H9 (cell line): ENCODE data around the gene DUS1L. TPM values are rescaled to one million over a fixed set of nuclear protein-coding genes. Genes with fewer than 3 reads are reported as not detected.

ENCODE experiments used
- DNase-seq: peaks from one replicate; pipeline ENCODE4 v3.0.0-alpha.2; 2017
- H2AFZ ChIP-seq: one replicate; pipeline ENCODE4 v1.6.1; 2013; ENCODE audit warnings: mild to moderate bottlenecking, low read length, control low read depth, moderate library complexity
- H2AK5ac ChIP-seq: 2 replicates; pipeline ENCODE4 v1.6.1; 2013; ENCODE audit warnings: low read length, control low read depth, mixed read lengths; ENCODE audit not compliant: insufficient read length
- H2BK120ac ChIP-seq: one replicate; pipeline ENCODE4 v1.6.1; 2013; ENCODE audit warnings: low read depth, mild to moderate bottlenecking, low read length, control low read depth, inconsistent platforms; ENCODE audit not compliant: poor library complexity, severe bottlenecking
- H2BK12ac ChIP-seq: 2 replicates; pipeline ENCODE4 v1.6.1; 2013; ENCODE audit warnings: low read length, control low read depth, mixed read lengths, low read depth; ENCODE audit not compliant: insufficient read length
- H2BK15ac ChIP-seq: 2 replicates; pipeline ENCODE4 v1.6.1; 2013; ENCODE audit warnings: low read depth, low read length, control low read depth
- H2BK20ac ChIP-seq: one replicate; pipeline ENCODE4 v1.6.1; 2013; ENCODE audit warnings: low read depth, mild to moderate bottlenecking, low read length, control low read depth, inconsistent platforms; ENCODE audit not compliant: poor library complexity, severe bottlenecking
- H2BK5ac ChIP-seq: 2 replicates; pipeline ENCODE4 v1.6.1; 2013; ENCODE audit warnings: low read length, control low read depth, mixed read lengths; ENCODE audit not compliant: insufficient read length
- H3K14ac ChIP-seq: 2 replicates; pipeline ENCODE4 v1.6.1; 2013; ENCODE audit warnings: low read length, control low read depth; ENCODE audit not compliant: insufficient read depth
- H3K18ac ChIP-seq: 2 replicates; pipeline ENCODE4 v1.6.1; 2013; ENCODE audit warnings: low read depth, mild to moderate bottlenecking, mixed read lengths, low read length, control low read depth; ENCODE audit not compliant: insufficient read length
- H3K23ac ChIP-seq: 2 replicates; pipeline ENCODE4 v1.6.1; 2013; ENCODE audit warnings: low read length, control low read depth, mixed read lengths, low read depth; ENCODE audit not compliant: insufficient read length
- H3K23me2 ChIP-seq: 2 replicates; pipeline ENCODE4 v1.6.1; 2013; ENCODE audit warnings: low read depth, mild to moderate bottlenecking, mixed read lengths, low read length, control low read depth; ENCODE audit not compliant: insufficient read length, poor library complexity, severe bottlenecking
- H3K27ac ChIP-seq: 2 replicates; pipeline ENCODE4 v1.5.1; 2013; ENCODE audit warnings: low read length, control low read depth, mixed read lengths, low read depth; ENCODE audit not compliant: insufficient read length
- H3K27me3 ChIP-seq: 2 replicates; pipeline ENCODE4 v1.6.1; 2013; ENCODE audit warnings: low read length, control low read depth, inconsistent platforms; ENCODE audit not compliant: insufficient read depth
- H3K4ac ChIP-seq: 2 replicates; pipeline ENCODE4 v1.6.1; 2013; ENCODE audit warnings: low read depth, mild to moderate bottlenecking, control low read depth, inconsistent platforms, low read length, moderate library complexity
- H3K4me1 ChIP-seq: 2 replicates; pipeline ENCODE4 v1.6.1; 2013; ENCODE audit warnings: low read length, control low read depth, inconsistent platforms; ENCODE audit not compliant: insufficient read depth
- H3K4me2 ChIP-seq: 2 replicates; pipeline ENCODE4 v1.6.1; 2013; ENCODE audit warnings: low read length, control low read depth, mixed read lengths; ENCODE audit not compliant: insufficient read length, insufficient read depth
- H3K56ac ChIP-seq: 2 replicates; pipeline ENCODE4 v1.6.1; 2013; ENCODE audit warnings: low read depth, mild to moderate bottlenecking, mixed read lengths, low read length, control low read depth; ENCODE audit not compliant: insufficient read length
- H3K79me1 ChIP-seq: 2 replicates; pipeline ENCODE4 v1.6.1; 2013; ENCODE audit warnings: low read depth, mild to moderate bottlenecking, moderate library complexity, low read length, control low read depth, inconsistent platforms; ENCODE audit not compliant: insufficient read depth, poor library complexity, severe bottlenecking
- H3K79me2 ChIP-seq: 2 replicates; pipeline ENCODE4 v1.6.1; 2013; ENCODE audit warnings: low read length, control low read depth, inconsistent platforms; ENCODE audit not compliant: insufficient read depth
- H3K9ac ChIP-seq: 2 replicates; pipeline ENCODE4 v1.6.1; 2013; ENCODE audit warnings: low read length, control low read depth, mixed read lengths; ENCODE audit not compliant: insufficient read length; ENCODE audit errors: extremely low read depth
- H3K9me3 ChIP-seq: one replicate; pipeline ENCODE4 v1.6.1; 2013; ENCODE audit warnings: low read depth, low read length, inconsistent platforms; ENCODE audit not compliant: control insufficient read depth
- H3T11ph ChIP-seq: one replicate; pipeline ENCODE4 v1.6.1; 2013; ENCODE audit warnings: mild to moderate bottlenecking, low read length, control low read depth, inconsistent platforms
- H4K20me1 ChIP-seq: one replicate; pipeline ENCODE4 v1.6.1; 2013; ENCODE audit not compliant: control insufficient read depth, insufficient read length, insufficient read depth
- H4K5ac ChIP-seq: 2 replicates; pipeline ENCODE4 v1.6.1; 2013; ENCODE audit warnings: low read depth, mild to moderate bottlenecking, mixed read lengths, low read length, control low read depth; ENCODE audit not compliant: insufficient read length
- H4K8ac ChIP-seq: replicated peaks from 2 replicates; pipeline ENCODE4 v1.6.1; 2013; ENCODE audit warnings: low read length, control low read depth, mixed read lengths, low read depth; ENCODE audit not compliant: insufficient read length
- H4K91ac ChIP-seq: 2 replicates; pipeline ENCODE4 v1.6.1; 2013; ENCODE audit warnings: low read depth, mild to moderate bottlenecking, moderate library complexity, mixed read lengths, low read length, control low read depth; ENCODE audit not compliant: insufficient read length
- H3K27ac Mint-ChIP-seq, 3 experiments: 2 replicates in 2 of 3; 3 replicates in 1 of 3; pipeline ENCODE4 v1.8.0; 2020 to 2021; ENCODE audit warnings: mixed read lengths in 3 of 3, mild to moderate bottlenecking in 1 of 3, moderate library complexity in 1 of 3
- H3K27me3 Mint-ChIP-seq: 2 replicates; pipeline ENCODE4 v1.8.0; 2021; ENCODE audit warnings: low read depth, mild to moderate bottlenecking, moderate library complexity, mixed read lengths
- H3K36me3 Mint-ChIP-seq, 3 experiments: 2 replicates in 2 of 3; 3 replicates in 1 of 3; pipeline ENCODE4 v1.8.0; 2020 to 2021; ENCODE audit warnings: low read depth in 3 of 3, mixed read lengths in 3 of 3; ENCODE audit not compliant: insufficient read depth in 1 of 3
- H3K4me1 Mint-ChIP-seq, 2 experiments: 2 replicates each; pipeline ENCODE4 v1.8.0; 2020; ENCODE audit warnings: mixed read lengths in 2 of 2
- H3K4me3 Mint-ChIP-seq, 2 experiments: 2 replicates in 1 of 2; 3 replicates in 1 of 2; pipeline ENCODE4 v1.8.0; 2020 to 2021; ENCODE audit warnings: mild to moderate bottlenecking in 2 of 2, mixed read lengths in 2 of 2, moderate library complexity in 1 of 2
- H3K9me3 Mint-ChIP-seq, 2 experiments: 2 replicates in 1 of 2; 3 replicates in 1 of 2; pipeline ENCODE4 v1.8.0; 2020; ENCODE audit warnings: mild to moderate bottlenecking in 2 of 2, mixed read lengths in 2 of 2, moderate library complexity in 1 of 2
- CTCF ChIP-seq: fragments of 200-600 bp; sonication (generic); conservative IDR thresholded peaks from 3 replicates; pipeline ENCODE4 v1.8.0; 2021; ENCODE audit warnings: antibody characterized with exemption, mild to moderate bottlenecking
- WGBS: extraction: QIAGEN DNeasy Blood & Tissue Kit; methylation state at CpG from one replicate; pipeline ENCODE4 v1.1.7; 2013; ENCODE audit warnings: missing lambda C conversion rate, low lambda C conversion rate, mixed read lengths; ENCODE audit not compliant: insufficient read length; ENCODE audit errors: extremely low coverage; 5-methylcytosine and 5-hydroxymethylcytosine counted together
- total RNA-seq: library from RNA; stranded (reverse); gene quantifications from 2 replicates; pipeline ENCODE4 v1.2.1, GENCODE V29; 2021

Gene DUS1L
- total RNA-seq, 1 experiment from 2014 or later, result 103 TPM

GRCh38 chr17:82028246-82028645 is 37.4 kb downstream of the DUS1L start:
- no peaks in the 10 kb centered on the region for H3K79me2 ChIP-seq
- H3K9ac ChIP-seq, result no peak overlapping the region
- H4K20me1 ChIP-seq, result no peaks in the 10 kb centered on the region
- Mint-ChIP-seq H3K4me1 (peaks cover 2 to 15% of the 10 kb centered on the region in 2 experiments; a peak in 3 of 4 replicates), H3K27ac (no peak overlapping the region), H3K9me3 (peaks cover 0 to 2% of the 10 kb centered on the region in 2 experiments; a peak in 1 of 5 replicates), H3K36me3 (peaks cover 3 to 14% (median 7%) of the 10 kb centered on the region in 3 experiments; a peak in 6 of 7 replicates), H3K27me3 (no peaks in the 10 kb centered on the region; the same call in none of the 2 replicates), H3K4me3 (no peak overlapping the region)
- no peaks in the 10 kb centered on the region for H3K9me3 ChIP-seq
- no peak overlapping the region for H3K14ac ChIP-seq
- no peak overlapping the region for H3K23ac ChIP-seq
- no peak overlapping the region for H4K5ac ChIP-seq
- H3K56ac ChIP-seq, result no peak overlapping the region
- H2AFZ ChIP-seq, result no peak overlapping the region
- no peak overlapping the region for H2BK15ac ChIP-seq
- no CpG with 5 or more reads among the region's 13 CpGs for WGBS
- no peak overlapping the region for H2AK5ac ChIP-seq
- H3K4ac ChIP-seq, result no peak overlapping the region
- H3T11ph ChIP-seq, result no peak overlapping the region
- no peak for TF ChIP-seq CTCF
- no peak overlapping the region for H2BK12ac ChIP-seq
- H3K27me3 ChIP-seq, result no peaks in the 10 kb centered on the region
- H4K91ac ChIP-seq, result no peak overlapping the region
- no peaks in the 10 kb centered on the region for H3K4me1 ChIP-seq
- no peaks in the 10 kb centered on the region for H3K79me1 ChIP-seq
- no peak overlapping the region for H3K27ac ChIP-seq
- no peak overlapping the region for H3K18ac ChIP-seq
- H2BK5ac ChIP-seq, result no peak overlapping the region
- H2BK20ac ChIP-seq, result no peak overlapping the region
- DNase-seq, result no peak
- no peak overlapping the region for H4K8ac ChIP-seq
- H3K23me2 ChIP-seq, result peaks cover 8% of the 10 kb centered on the region
- H2BK120ac ChIP-seq, result no peak overlapping the region
- H3K4me2 ChIP-seq, result no peak overlapping the region
